Measurements from ENCODE around the gene PBX3.
A peak's percentile ranks its signal among the peaks of the same experiment; 100 is the strongest.

The PBX3 gene

GRCh38 chr9:125747053-125747764 is at the start of gene PBX3:
PBX3 (plus strand) TSS chr9:125747373.
- H3K4me1 ChIP-seq (ENCODE audit: insufficient read depth, low read length), result peaks cover 36% of the 10 kb centered on the region; the same call in 1 of the 2 replicates
- peak within 1 kb of the TSS; percentile 83 for H3K27ac ChIP-seq (ENCODE audit: low read length)

GRCh38 chr9:125699870-125700269 is 47.3 kb upstream of the PBX3 start:
- Histone ChIP-seq H3K36me3 (ENCODE audit: insufficient read depth, low read depth, low read length) (no peaks in the 10 kb centered on the region), H3K4me3 (ENCODE audit: low read length) (no peak overlapping the region), H3K9me3 (ENCODE audit: insufficient read depth, low read depth, low read length) (no peaks in the 10 kb centered on the region), H3K4me1 (ENCODE audit: insufficient read depth, low read length) (peaks cover 19% of the 10 kb centered on the region), H3K9ac (ENCODE audit: low read depth, low read length) (no peak overlapping the region), H3K27ac (ENCODE audit: low read length) (no peak overlapping the region), H3K27me3 (ENCODE audit: insufficient read depth, low read length) (no peaks in the 10 kb centered on the region)

More at GRCh38 chr9:125747053-125747764, at the start of gene PBX3:
- peaks cover 18% of the 10 kb centered on the region for H3K36me3 ChIP-seq (ENCODE audit: insufficient read depth, low read depth, low read length)
- no peaks in the 10 kb centered on the region for H3K9me3 ChIP-seq (ENCODE audit: insufficient read depth, low read depth, low read length)
- peaks cover 12% of the 10 kb centered on the region for H3K27me3 ChIP-seq (ENCODE audit: insufficient read depth, low read length)
- H3K9ac ChIP-seq (ENCODE audit: low read depth, low read length), result peak within 1 kb of the TSS; percentile 85; the same call in 1 of the 2 replicates
- peak within 1 kb of the TSS; percentile 82 for H3K4me3 ChIP-seq (ENCODE audit: low read length)

- H3K27ac ChIP-seq (ENCODE audit: low read length), result no peak overlapping the region
- H3K4me1 ChIP-seq (ENCODE audit: insufficient read depth, low read length), result peaks cover 14% of the 10 kb centered on the region; the same call in 1 of the 2 replicates
- H3K4me3 ChIP-seq (ENCODE audit: low read length), result peak overlapping the region; percentile 50
These were observed 46.4 kb upstream of the PBX3 start for GRCh38 chr9:125700791-125701190.

GRCh38 chr9:125701351-125701750 is 45.8 kb upstream of the PBX3 start:
- no peaks in the 10 kb centered on the region for H3K36me3 ChIP-seq (ENCODE audit: insufficient read depth, low read depth, low read length)
- no peaks in the 10 kb centered on the region for H3K27me3 ChIP-seq (ENCODE audit: insufficient read depth, low read length)
- H3K4me1 ChIP-seq (ENCODE audit: insufficient read depth, low read length), result peaks cover 20% of the 10 kb centered on the region; the same call in 1 of the 2 replicates
- H3K4me3 ChIP-seq (ENCODE audit: low read length), result peak overlapping the region; percentile 50
- peak overlapping the region; percentile 50; the same call in 1 of the 2 replicates for H3K9ac ChIP-seq (ENCODE audit: low read depth, low read length)
- no peaks in the 10 kb centered on the region for H3K9me3 ChIP-seq (ENCODE audit: insufficient read depth, low read depth, low read length)
- H3K27ac ChIP-seq (ENCODE audit: low read length), result peak overlapping the region; percentile 41

More at GRCh38 chr9:125700791-125701190, 46.4 kb upstream of the PBX3 start:
- Histone ChIP-seq H3K36me3 (ENCODE audit: insufficient read depth, low read depth, low read length) (no peaks in the 10 kb centered on the region), H3K9ac (ENCODE audit: low read depth, low read length) (peak overlapping the region; percentile 50; the same call in 1 of the 2 replicates), H3K9me3 (ENCODE audit: insufficient read depth, low read depth, low read length) (no peaks in the 10 kb centered on the region), H3K27me3 (ENCODE audit: insufficient read depth, low read length) (no peaks in the 10 kb centered on the region)

GRCh38 chr9:125703662-125704061 is 43.5 kb upstream of the PBX3 start:
- no peaks in the 10 kb centered on the region for H3K36me3 ChIP-seq (ENCODE audit: insufficient read depth, low read depth, low read length)
- H3K9ac ChIP-seq (ENCODE audit: low read depth, low read length), result no peak overlapping the region
- H3K27ac ChIP-seq (ENCODE audit: low read length), result no peak overlapping the region
- H3K4me1 ChIP-seq (ENCODE audit: insufficient read depth, low read length), result peaks cover 25% of the 10 kb centered on the region; the same call in 1 of the 2 replicates
- no peaks in the 10 kb centered on the region for H3K27me3 ChIP-seq (ENCODE audit: insufficient read depth, low read length)
- H3K4me3 ChIP-seq (ENCODE audit: low read length), result no peak overlapping the region
- no peaks in the 10 kb centered on the region for H3K9me3 ChIP-seq (ENCODE audit: insufficient read depth, low read depth, low read length)

GRCh38 chr9:125705893-125706292 is 41.3 kb upstream of the PBX3 start:
- Histone ChIP-seq H3K9ac (ENCODE audit: low read depth, low read length) (peak overlapping the region; percentile 85), H3K4me1 (ENCODE audit: insufficient read depth, low read length) (peaks cover 16% of the 10 kb centered on the region; the same call in 1 of the 2 replicates), H3K27ac (ENCODE audit: low read length) (no peak overlapping the region), H3K9me3 (ENCODE audit: insufficient read depth, low read depth, low read length) (no peaks in the 10 kb centered on the region), H3K36me3 (ENCODE audit: insufficient read depth, low read depth, low read length) (no peaks in the 10 kb centered on the region), H3K27me3 (ENCODE audit: insufficient read depth, low read length) (no peaks in the 10 kb centered on the region), H3K4me3 (ENCODE audit: low read length) (peak overlapping the region; percentile 96)

- Histone ChIP-seq H3K27me3 (ENCODE audit: insufficient read depth, low read length) (no peaks in the 10 kb centered on the region), H3K36me3 (ENCODE audit: insufficient read depth, low read depth, low read length) (no peaks in the 10 kb centered on the region), H3K4me1 (ENCODE audit: insufficient read depth, low read length) (peaks cover 13% of the 10 kb centered on the region; the same call in 1 of the 2 replicates), H3K4me3 (ENCODE audit: low read length) (peak within 1 kb of the TSS; percentile 96), H3K9me3 (ENCODE audit: insufficient read depth, low read depth, low read length) (no peaks in the 10 kb centered on the region), H3K9ac (ENCODE audit: low read depth, low read length) (peak within 1 kb of the TSS; percentile 85), H3K27ac (ENCODE audit: low read length) (no peak within 1 kb of the TSS)
These were observed 40.3 kb upstream of the PBX3 start, which contains the start of gene MAPKAP1 for GRCh38 chr9:125706651-125707471. MAPKAP1 (minus strand) TSS chr9:125707208; CDS start chr9:125672574, 34,634 bp downstream.

GRCh38 chr9:125707472-125707804 is 39.7 kb upstream of the PBX3 start:
- H3K4me3 ChIP-seq (ENCODE audit: low read length), result peak overlapping the region; percentile 96

GRCh38 chr9:125726456-125727132 is 20.6 kb upstream of the PBX3 start:
- Histone ChIP-seq H3K27ac (ENCODE audit: low read length) (no peak overlapping the region), H3K9me3 (ENCODE audit: insufficient read depth, low read depth, low read length) (no peaks in the 10 kb centered on the region), H3K4me3 (ENCODE audit: low read length) (no peak overlapping the region), H3K36me3 (ENCODE audit: insufficient read depth, low read depth, low read length) (no peaks in the 10 kb centered on the region), H3K27me3 (ENCODE audit: insufficient read depth, low read length) (no peaks in the 10 kb centered on the region), H3K9ac (ENCODE audit: low read depth, low read length) (no peak overlapping the region), H3K4me1 (ENCODE audit: insufficient read depth, low read length) (no peaks in the 10 kb centered on the region)

More at GRCh38 chr9:125707472-125707804, 39.7 kb upstream of the PBX3 start:
- Histone ChIP-seq H3K4me1 (ENCODE audit: insufficient read depth, low read length) (peaks cover 13% of the 10 kb centered on the region; the same call in 1 of the 2 replicates), H3K9me3 (ENCODE audit: insufficient read depth, low read depth, low read length) (no peaks in the 10 kb centered on the region), H3K27ac (ENCODE audit: low read length) (no peak overlapping the region), H3K9ac (ENCODE audit: low read depth, low read length) (peak overlapping the region; percentile 47; the same call in 1 of the 2 replicates), H3K36me3 (ENCODE audit: insufficient read depth, low read depth, low read length) (no peaks in the 10 kb centered on the region), H3K27me3 (ENCODE audit: insufficient read depth, low read length) (no peaks in the 10 kb centered on the region)

- Histone ChIP-seq H3K9ac (ENCODE audit: low read depth, low read length) (no peak overlapping the region), H3K27me3 (ENCODE audit: insufficient read depth, low read length) (no peaks in the 10 kb centered on the region), H3K4me3 (ENCODE audit: low read length) (no peak overlapping the region), H3K36me3 (ENCODE audit: insufficient read depth, low read depth, low read length) (no peaks in the 10 kb centered on the region), H3K27ac (ENCODE audit: low read length) (no peak overlapping the region), H3K4me1 (ENCODE audit: insufficient read depth, low read length) (0 out of 2 replicates have a peak, but pooled peaks cover 7% of the 10 kb centered on the region), H3K9me3 (ENCODE audit: insufficient read depth, low read depth, low read length) (no peaks in the 10 kb centered on the region)
These were observed 17.0 kb upstream of the PBX3 start for GRCh38 chr9:125730168-125730567.

GRCh38 chr9:125732562-125732961 is 14.6 kb upstream of the PBX3 start:
- Histone ChIP-seq H3K4me1 (ENCODE audit: insufficient read depth, low read length) (0 out of 2 replicates have a peak, but pooled peaks cover 7% of the 10 kb centered on the region), H3K4me3 (ENCODE audit: low read length) (no peak overlapping the region), H3K9ac (ENCODE audit: low read depth, low read length) (no peak overlapping the region), H3K9me3 (ENCODE audit: insufficient read depth, low read depth, low read length) (no peaks in the 10 kb centered on the region), H3K27me3 (ENCODE audit: insufficient read depth, low read length) (no peaks in the 10 kb centered on the region), H3K27ac (ENCODE audit: low read length) (no peak overlapping the region), H3K36me3 (ENCODE audit: insufficient read depth, low read depth, low read length) (no peaks in the 10 kb centered on the region)

Data from iPS-20b (cell line).